H1 (cell line): ENCODE results near the gene TMEM108. TPM values are rescaled to one million over a fixed set of nuclear protein-coding genes. Genes with fewer than 3 reads are reported as not detected.
A peak's percentile ranks its signal among the peaks of the same experiment; 100 is the strongest.

ENCODE experiments used
- CTCF ChIA-PET: fragments of 300-600 bp; sonication (Branson Sonifier 250); formaldehyde crosslinking; loops from one replicate; lab custom pipeline; 2021; ENCODE audit not compliant: partially characterized antibody; lab: Charles Lee
- POLR2A ChIA-PET: fragments of 300-600 bp; sonication (Branson Sonifier 250); formaldehyde crosslinking; loops from one replicate; lab custom pipeline; 2021; ENCODE audit warnings: inconsistent platforms; ENCODE audit not compliant: partially characterized antibody; lab: Charles Lee
- DNase-seq, 2 experiments: peaks; one replicate each; pipeline versions ENCODE4 v3.0.0 to v3.0.0-alpha.2; 2010 to 2022; ENCODE audit warnings: low spot score in 2 of 2, low read depth in 1 of 2, mixed read lengths in 1 of 2
- FAIRE-seq: peaks from 2 replicates; lab custom pipeline; 2011; peaks lifted over from hg19 to GRCh38; lab: Jason Lieb, UNC
- H2AFZ ChIP-seq: 2 replicates; pipeline ENCODE4 v1.8.1; 2012; ENCODE audit warnings: low read length, inconsistent platforms
- H2AK5ac ChIP-seq: 2 replicates; pipeline ENCODE4 v1.6.1; 2013; ENCODE audit warnings: low read depth, low read length
- H2BK120ac ChIP-seq: replicated peaks from 2 replicates; pipeline ENCODE3; 2013; ENCODE audit warnings: low read depth, low read length, inconsistent platforms
- H2BK12ac ChIP-seq: 2 replicates; pipeline ENCODE4 v1.6.1; 2013; ENCODE audit warnings: low read depth, low read length
- H2BK15ac ChIP-seq: 2 replicates; pipeline ENCODE4 v1.6.1; 2013; ENCODE audit warnings: low read length
- H2BK20ac ChIP-seq: 2 replicates; pipeline ENCODE4 v1.6.1; 2013; ENCODE audit warnings: low read length
- H2BK5ac ChIP-seq: 2 replicates; pipeline ENCODE4 v1.6.1; 2013; ENCODE audit warnings: low read depth, low read length
- H3K14ac ChIP-seq: 2 replicates; pipeline ENCODE4 v1.6.1; 2013; ENCODE audit warnings: inconsistent platforms; ENCODE audit not compliant: insufficient read length
- H3K18ac ChIP-seq: 2 replicates; pipeline ENCODE4 v1.6.1; 2013; ENCODE audit warnings: low read length; ENCODE audit errors: extremely low read depth
- H3K23ac ChIP-seq: 2 replicates; pipeline ENCODE4 v1.6.1; 2013; ENCODE audit warnings: inconsistent platforms; ENCODE audit not compliant: insufficient read length
- H3K23me2 ChIP-seq: 2 replicates; pipeline ENCODE4 v1.6.1; 2013; ENCODE audit warnings: low read depth, low read length
- H3K27ac ChIP-seq: 2 replicates; pipeline ENCODE4 v1.6.1; 2011; ENCODE audit warnings: low read depth, low read length, inconsistent platforms
- H3K27me3 ChIP-seq, 4 experiments: replicated peaks in 1 of 4; 1 replicate in 1 of 4; 2 replicates in 3 of 4; pipeline versions ENCODE4 v1.6.1 to v1.8.1; 2011 to 2013; ENCODE audit warnings: low read length in 3 of 4, mild to moderate bottlenecking in 3 of 4, inconsistent platforms in 2 of 4, mixed read lengths in 2 of 4, moderate library complexity in 1 of 4; ENCODE audit not compliant: control insufficient read depth in 3 of 4, insufficient read depth in 3 of 4; ENCODE audit errors: extremely low read depth in 1 of 4
- H3K36me3 ChIP-seq, 4 experiments: 2 replicates each; pipeline versions ENCODE4 v1.6.1 to v1.8.1; 2011 to 2013; ENCODE audit warnings: mild to moderate bottlenecking in 4 of 4, low read length in 3 of 4, moderate library complexity in 2 of 4, control low read depth in 1 of 4, inconsistent platforms in 1 of 4; ENCODE audit not compliant: insufficient read depth in 4 of 4, control insufficient read depth in 2 of 4
- H3K4ac ChIP-seq: replicated peaks from 2 replicates; pipeline ENCODE3; 2013; ENCODE audit warnings: low read length, low read depth, mixed read lengths, inconsistent platforms; ENCODE audit not compliant: insufficient read length
- H3K4me1 ChIP-seq, 4 experiments: replicated peaks in 1 of 4; 1 replicate in 1 of 4; 2 replicates in 3 of 4; pipeline versions ENCODE4 v1.6.1 to v1.8.1; 2011 to 2013; ENCODE audit warnings: low read length in 3 of 4, inconsistent platforms in 2 of 4, mixed read lengths in 1 of 4; ENCODE audit not compliant: insufficient read depth in 4 of 4, control insufficient read depth in 3 of 4
- H3K4me2 ChIP-seq, 2 experiments: 2 replicates each; pipeline versions ENCODE4 v1.6.1 to v1.8.1; 2011 to 2013; ENCODE audit warnings: low read depth in 2 of 2, low read length in 2 of 2, control low read depth in 1 of 2, inconsistent platforms in 1 of 2, mild to moderate bottlenecking in 1 of 2; ENCODE audit not compliant: insufficient read depth in 1 of 2
- H3K4me3 ChIP-seq, 4 experiments: fragments of 200-600, 300-600 bp in 1 of 4; sonication (generic), shearing (Covaris generic), sonication (Bioruptor Twin) in 1 of 4; 2 replicates each; pipeline versions ENCODE4 v1.5.1 to v1.8.1; 2011 to 2016; ENCODE audit warnings: low read length in 4 of 4, low read depth in 3 of 4, control low read depth in 2 of 4, inconsistent platforms in 2 of 4, mild to moderate bottlenecking in 2 of 4, mixed read lengths in 1 of 4, moderate library complexity in 1 of 4; ENCODE audit not compliant: insufficient read depth in 2 of 4; ENCODE audit errors: extremely low read depth in 1 of 4
- H3K56ac ChIP-seq: replicated peaks from 2 replicates; pipeline ENCODE3; 2013; ENCODE audit warnings: low read depth, mild to moderate bottlenecking, mixed read lengths, low read length, inconsistent platforms; ENCODE audit not compliant: insufficient read length
- H3K79me1 ChIP-seq: 2 replicates; pipeline ENCODE4 v1.6.1; 2013; ENCODE audit warnings: low read depth, low read length, control low read depth
- H3K79me2 ChIP-seq, 2 experiments: 2 replicates each; pipeline versions ENCODE4 v1.6.1 to v1.8.1; 2012 to 2013; ENCODE audit warnings: low read length in 2 of 2, mild to moderate bottlenecking in 2 of 2, inconsistent platforms in 1 of 2; ENCODE audit not compliant: insufficient read depth in 2 of 2, control insufficient read depth in 1 of 2
- H3K9ac ChIP-seq, 4 experiments: replicated peaks in 1 of 4; 1 replicate in 1 of 4; 2 replicates in 3 of 4; pipeline versions ENCODE4 v1.6.1 to v1.8.1; 2011 to 2013; ENCODE audit warnings: low read depth in 3 of 4, low read length in 3 of 4, control low read depth in 2 of 4, mild to moderate bottlenecking in 2 of 4, moderate library complexity in 2 of 4, inconsistent platforms in 1 of 4; ENCODE audit errors: extremely low read depth in 1 of 4
- H3K9me3 ChIP-seq, 2 experiments: 2 replicates each; pipeline versions ENCODE4 v1.6.1 to v1.8.1; 2012 to 2013; ENCODE audit warnings: mild to moderate bottlenecking in 2 of 2, moderate library complexity in 2 of 2, control low read depth in 1 of 2, inconsistent platforms in 1 of 2, low read depth in 1 of 2, low read length in 1 of 2, mixed read lengths in 1 of 2; ENCODE audit not compliant: insufficient read depth in 2 of 2
- H4K20me1 ChIP-seq, 2 experiments: replicated peaks in 1 of 2; 2 replicates each; pipeline versions ENCODE3 to v1.8.1; 2011 to 2013; ENCODE audit warnings: inconsistent platforms in 2 of 2, low read length in 2 of 2, mild to moderate bottlenecking in 1 of 2; ENCODE audit not compliant: insufficient read depth in 2 of 2, control insufficient read depth in 1 of 2
- H4K5ac ChIP-seq: 2 replicates; pipeline ENCODE4 v1.6.1; 2013; ENCODE audit warnings: low read length, low read depth, mixed read lengths, inconsistent platforms; ENCODE audit not compliant: insufficient read length
- H4K8ac ChIP-seq: 2 replicates; pipeline ENCODE4 v1.8.0; 2013; ENCODE audit warnings: mild to moderate bottlenecking, moderate library complexity, low read length, inconsistent platforms; ENCODE audit not compliant: insufficient read depth; ENCODE audit errors: extremely low read depth
- H4K91ac ChIP-seq: replicated peaks from 2 replicates; pipeline ENCODE3; 2013; ENCODE audit warnings: low read length, mixed read lengths, inconsistent platforms; ENCODE audit not compliant: insufficient read length
- ASH2L ChIP-seq: fragments of 200-600, 300-600 bp; sonication (generic); IDR thresholded peaks from one replicate; pipeline ENCODE4 v1.7.1; 2017; ENCODE audit warnings: low read length
- CBX5 ChIP-seq: fragments of 300-800, 300-1000 bp; sonication (generic); IDR thresholded peaks from 2 replicates; pipeline ENCODE4 v1.7.1; 2016; ENCODE audit warnings: antibody characterized with exemption, low read length, low read depth
- CREB1 ChIP-seq: IDR thresholded peaks from 2 replicates; pipeline ENCODE4 v1.6.1; 2012; ENCODE audit warnings: inconsistent platforms
- EZH2 ChIP-seq: fragments of 200-600 bp; sonication (generic); IDR thresholded peaks from 2 replicates; pipeline ENCODE4 v1.7.1; 2012; ENCODE audit warnings: low read depth, mild to moderate bottlenecking, moderate library complexity, low read length, inconsistent platforms; ENCODE audit not compliant: severe bottlenecking
- HDAC6 ChIP-seq: IDR thresholded peaks from one replicate; pipeline ENCODE4 v1.7.1; 2012; ENCODE audit warnings: low read depth, mild to moderate bottlenecking, inconsistent platforms, low read length, moderate library complexity
- RNF2 ChIP-seq: fragments of 200-900, 300-1000 bp; sonication (generic); IDR thresholded peaks from 2 replicates; pipeline ENCODE4 v1.7.1; 2016; ENCODE audit warnings: borderline replicate concordance, low read depth, mild to moderate bottlenecking, antibody characterized with exemption, low read length; ENCODE audit not compliant: poor library complexity, severe bottlenecking; ENCODE audit errors: missing control alignments
- SIN3A ChIP-seq, 2 experiments: IDR thresholded peaks in 1 of 2; conservative IDR thresholded peaks in 1 of 2; 2 replicates each; pipeline ENCODE4 v1.6.1; 2011 to 2012; ENCODE audit warnings: low read length in 2 of 2, improper control_type of control experiment in 1 of 2, low read depth in 1 of 2, mild to moderate bottlenecking in 1 of 2
- SUZ12 ChIP-seq: fragments of 200-600 bp; sonication (generic); IDR thresholded peaks from 2 replicates; pipeline ENCODE4 v1.6.1; 2012; ENCODE audit warnings: mild to moderate bottlenecking, inconsistent platforms, low read length, moderate library complexity, mixed read lengths
- TEAD4 ChIP-seq: IDR thresholded peaks from 2 replicates; pipeline ENCODE4 v1.6.1; 2012; ENCODE audit warnings: low read depth, low read length, inconsistent platforms, mixed read lengths
- WGBS, 2 experiments: shearing (Covaris generic) in 1 of 2; methylation state at CpG; one replicate each; pipeline versions ENCODE4 v1.1.6 to v1.1.7; 2013 to 2015; ENCODE audit warnings: low lambda C conversion rate in 2 of 2, mixed read lengths in 2 of 2, inconsistent platforms in 1 of 2, low coverage in 1 of 2, missing lambda C conversion rate in 1 of 2; ENCODE audit not compliant: insufficient replicate concordance in 2 of 2, insufficient coverage in 1 of 2, insufficient read length in 1 of 2; ENCODE audit errors: extremely low coverage in 1 of 2, missing lambda C conversion rate in 1 of 2; 5-methylcytosine and 5-hydroxymethylcytosine counted together
- polyA plus RNA-seq, 7 experiments: library from polyadenylated mRNA; depleted of rRNA in 3 of 7; stranded (reverse) in 5 of 7; unstranded in 2 of 7; fragments of >200 nt in 5 of 7; fragments of 200-250 nt in 2 of 7; gene quantifications; 1 replicate in 5 of 7; 2 replicates in 1 of 7; 4 replicates in 1 of 7; pipeline versions ENCODE4 v1.2.1 to v1.2.3, GENCODE V29; 2011 to 2013; ENCODE audit warnings: missing spikeins in 2 of 7, mixed read lengths in 2 of 7
- total RNA-seq: library from RNA; stranded (reverse); fragmentation: NEBNext Ultra II Directional; extraction: Animal tissue kit (Norgen Biotek cat#: 25700); gene quantifications from 2 replicates; pipeline ENCODE4 v1.2.1, GENCODE V29; 2021
- TF ChIP-seq, protein P1 (sequence below): IDR thresholded peaks from 2 replicates; pipeline ENCODE4 v1.6.1; 2012; ENCODE audit warnings: inconsistent platforms

Gene TMEM108
- total and polyA plus RNA-seq, 2 of the 8 experiments (the other 6 are each of a cell fraction or from before 2014, with no cell fraction given) = 14.3 to 16.2 TPM

GRCh38 chr3:133038731-133039375 is 662 bp downstream of the TMEM108 start:
- H3K9ac ChIP-seq = peak overlapping the region in 3 of 4 experiments; percentile 6 to 44 (median 8); a peak in 3 of 7 replicates
- no peak overlapping the region for H4K8ac ChIP-seq
- peaks cover 3 to 12% (median 12%) of the 10 kb centered on the region in 4 experiments; a peak in 6 of 7 replicates for H3K4me1 ChIP-seq
- WGBS, 2 experiments = 1% methylated on average over 31 of the region's 31 CpGs; no CpG with 5 or more reads in 1 of the 2 experiments
- peak overlapping the region; percentile 88 for H2AFZ ChIP-seq
- H3K14ac ChIP-seq = no peak overlapping the region
- H3K36me3 ChIP-seq = no peaks in the 10 kb centered on the region
- no peak overlapping the region for H3K4ac ChIP-seq
- H2BK15ac ChIP-seq = no peak overlapping the region
- no peaks in the 10 kb centered on the region for H3K79me1 ChIP-seq
- CTCF ChIA-PET = interaction anchor here (0.8 to 10.0 kb wide), 7 partner anchors 29 to 349 kb away, joined by 3 to 173 read pairs (median 3); no protein-coding TSS in a partner anchor
- no peak overlapping the region for H2AK5ac ChIP-seq
- no peak overlapping the region for H3K27ac ChIP-seq
- H3K4me3 ChIP-seq = peak overlapping the region; percentile 57 to 96 (median 74)
- FAIRE-seq = no peak
- peaks cover 0 to 18% (median 9%) of the 10 kb centered on the region in 4 experiments; a peak in 5 of 7 replicates for H3K27me3 ChIP-seq
- H3K23me2 ChIP-seq = peaks cover 4% of the 10 kb centered on the region; the same call in 1 of the 2 replicates
- H2BK120ac ChIP-seq = no peak overlapping the region
- no peaks in the 10 kb centered on the region for H3K9me3 ChIP-seq
- peak overlapping the region; percentile 11 for H4K5ac ChIP-seq
- H3K56ac ChIP-seq = no peak overlapping the region
- no peak overlapping the region for H2BK5ac ChIP-seq
- DNase-seq = peak in 1 of 2 experiments; percentile 73
- POLR2A ChIA-PET = interaction anchor here (0.9 kb wide), 1 partner anchor 342 kb away, joined by 3 read pairs; no protein-coding TSS in a partner anchor
- peak overlapping the region; percentile 80; the same call in 1 of the 2 replicates for H3K18ac ChIP-seq
- H2BK20ac ChIP-seq = no peak overlapping the region
- no peak overlapping the region for H3K23ac ChIP-seq
- no peak overlapping the region for H4K91ac ChIP-seq
- H3K79me2 ChIP-seq = no peaks in the 10 kb centered on the region; a peak in 1 of 4 replicates
- H4K20me1 ChIP-seq = no peaks in the 10 kb centered on the region
- H3K4me2 ChIP-seq = peak overlapping the region; percentile 82 to 92
- H2BK12ac ChIP-seq = no peak overlapping the region
- TF ChIP-seq HDAC6 = no peak
- no peak for TF ChIP-seq CREB1
- peak; percentile 63; the same call in 1 of the 2 replicates for TF ChIP-seq TEAD4
- TF ChIP-seq ASH2L = peak; percentile 37
- TF ChIP-seq RNF2 = no peak
- TF ChIP-seq, protein P1, sequence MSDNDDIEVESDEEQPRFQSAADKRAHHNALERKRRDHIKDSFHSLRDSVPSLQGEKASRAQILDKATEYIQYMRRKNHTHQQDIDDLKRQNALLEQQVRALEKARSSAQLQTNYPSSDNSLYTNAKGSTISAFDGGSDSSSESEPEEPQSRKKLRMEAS = 0 out of 2 replicates have a peak, but pooled peaks have one; percentile 45
- TF ChIP-seq SUZ12 = peak; percentile 37; the same call in 1 of the 2 replicates
- TF ChIP-seq SIN3A (conservative IDR thresholded peaks at IDR 0.05 in 1 of 2, IDR thresholded peaks at IDR 0.05 in 1 of 2; ENCODE audit: low read depth in 1 of 2, low read length in 2 of 2) = 0 out of 4 replicates have a peak, but pooled peaks of 1 of the 2 experiments have one; percentile 41
- TF ChIP-seq CBX5 = no peak
- TF ChIP-seq EZH2 = peak; percentile 36
